GM18907 (cell line): ENCODE data around the gene C19orf33.
A peak's percentile ranks its signal among the peaks of the same experiment; 100 is the strongest.
"Not testable (repeated sequence)": the region's sequence is repeated elsewhere in the genome, so short reads cannot be mapped to it uniquely, and the experiment has no call there.

Experiments used
- ATAC-seq: cut with Tn5 transposase; IDR thresholded peaks from one replicate; pipeline ENCODE4 v1.9.1; 2021; ENCODE audit warnings: mild to moderate bottlenecking, moderate library complexity; ENCODE audit not compliant: unreplicated experiment

Gene C19orf33

DNA sequence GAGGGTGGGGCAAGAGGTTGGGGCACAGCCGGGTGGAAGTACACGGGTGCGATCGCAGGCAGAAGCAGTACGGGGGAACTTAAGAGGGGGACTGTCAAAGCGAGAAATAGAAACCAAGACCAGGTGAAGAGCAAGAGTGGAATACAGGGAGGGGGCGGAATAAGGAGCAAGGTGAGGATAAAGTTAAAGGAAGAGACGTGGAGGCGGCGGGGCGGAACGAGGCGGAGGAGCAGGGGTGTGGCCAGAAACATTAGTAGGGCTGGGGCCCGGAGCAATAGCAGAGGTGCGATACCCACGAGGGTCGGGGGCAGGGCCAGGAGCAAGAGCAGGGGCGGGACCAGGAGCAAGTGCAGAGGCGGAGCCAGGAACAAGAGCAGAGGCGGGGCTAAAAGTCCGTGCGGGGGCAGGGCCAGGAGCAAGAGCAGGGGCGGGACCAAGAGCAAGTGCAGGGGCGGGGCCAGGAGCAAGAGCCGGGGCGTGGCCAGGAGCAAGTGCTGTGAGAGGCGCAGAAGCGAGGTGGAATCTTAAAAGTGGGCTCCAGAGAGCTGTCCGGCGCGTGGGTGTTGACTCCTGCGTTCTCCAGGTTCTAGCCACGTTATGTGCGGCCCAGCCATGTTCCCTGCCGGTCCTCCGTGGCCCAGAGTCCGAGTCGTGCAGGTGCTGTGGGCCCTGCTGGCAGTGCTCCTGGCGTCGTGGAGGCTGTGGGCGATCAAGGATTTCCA is 32.7 kb downstream of the C19orf33 start:
- peak; percentile 50 for ATAC-seq

DNA sequence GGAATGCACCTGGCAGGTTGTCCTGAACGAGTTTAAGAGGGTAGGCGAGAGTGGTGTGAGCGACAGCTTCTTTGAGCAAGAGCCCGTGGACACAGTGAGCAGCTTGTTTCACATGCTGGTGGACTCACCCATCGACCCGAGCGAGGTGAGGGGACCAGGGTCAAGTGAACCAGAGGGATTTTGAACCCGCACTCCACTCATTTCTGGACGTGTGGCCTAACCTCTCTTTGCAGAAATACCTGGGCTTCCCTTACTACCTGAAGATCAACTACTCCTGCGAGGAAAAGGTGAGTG is 33.3 kb downstream of the C19orf33 start:
- no peak for ATAC-seq

DNA sequence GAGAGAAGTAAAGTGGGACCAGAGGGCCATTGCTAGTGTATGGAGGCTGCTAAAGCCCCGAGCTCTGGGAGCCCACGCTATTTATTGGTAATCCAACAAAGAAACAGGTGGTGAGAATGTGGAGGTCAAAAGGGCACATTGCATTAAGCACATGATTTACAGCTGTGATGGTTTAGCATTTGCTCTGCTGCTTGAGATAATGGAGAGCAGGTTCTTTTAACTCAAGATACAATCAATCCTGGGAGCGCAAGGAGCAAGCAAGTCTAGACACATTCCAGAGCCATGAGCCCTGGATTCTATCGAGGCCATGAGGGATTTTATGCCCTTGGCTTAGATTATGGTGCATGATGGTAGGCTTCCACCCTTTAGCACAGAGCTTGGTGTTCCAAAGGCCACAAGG is 35.0 kb downstream of the C19orf33 start:
- ATAC-seq, result not testable (repeated sequence)

DNA sequence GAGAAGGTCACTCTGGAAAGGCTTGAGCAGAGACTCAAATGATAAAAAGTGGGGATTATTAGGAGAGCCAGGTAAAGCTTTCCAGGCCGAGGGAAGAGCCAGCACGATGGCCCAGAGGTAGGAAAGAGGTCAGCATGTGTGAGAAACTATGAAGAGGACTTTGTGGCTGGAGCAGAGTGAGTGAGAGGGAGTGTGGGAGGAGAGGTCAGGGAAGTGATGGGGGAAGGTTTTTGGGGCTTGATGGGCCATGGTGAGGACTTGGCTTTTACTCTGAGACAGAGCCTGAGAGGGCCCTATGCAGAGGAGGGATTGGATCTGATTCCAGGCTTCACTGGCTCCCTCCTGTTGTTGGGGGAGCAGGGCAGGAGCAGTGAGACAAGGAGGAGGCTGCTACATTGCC is 36.9 kb downstream of the C19orf33 start:
- no peak for ATAC-seq

DNA sequence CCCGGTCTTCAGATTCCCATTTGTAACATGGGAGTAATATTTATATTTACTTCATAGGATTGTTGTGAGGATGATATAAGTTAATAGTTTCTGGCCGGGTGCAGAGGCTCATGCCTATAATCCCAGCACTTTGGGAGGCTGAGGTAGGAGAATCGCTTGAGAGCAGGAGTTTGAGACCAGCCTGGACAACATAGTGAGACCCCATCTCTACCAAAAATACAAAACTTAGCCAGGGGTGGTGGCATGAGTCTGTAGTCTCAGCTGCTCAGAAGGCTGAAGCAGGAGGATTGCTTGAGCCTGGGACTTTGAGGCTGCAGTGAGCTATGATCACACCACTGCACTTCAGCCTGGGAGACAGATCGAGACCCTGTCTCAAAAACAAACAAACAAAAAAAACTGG is 42.8 kb downstream of the C19orf33 start:
- ATAC-seq, result no peak

- no peak for ATAC-seq
Observed at GRCh38 chr19:38350883-38351282, 46.8 kb downstream of the C19orf33 start.

- no peak for ATAC-seq
Observed at GRCh38 chr19:38351865-38352395, 47.9 kb downstream of the C19orf33 start.

DNA sequence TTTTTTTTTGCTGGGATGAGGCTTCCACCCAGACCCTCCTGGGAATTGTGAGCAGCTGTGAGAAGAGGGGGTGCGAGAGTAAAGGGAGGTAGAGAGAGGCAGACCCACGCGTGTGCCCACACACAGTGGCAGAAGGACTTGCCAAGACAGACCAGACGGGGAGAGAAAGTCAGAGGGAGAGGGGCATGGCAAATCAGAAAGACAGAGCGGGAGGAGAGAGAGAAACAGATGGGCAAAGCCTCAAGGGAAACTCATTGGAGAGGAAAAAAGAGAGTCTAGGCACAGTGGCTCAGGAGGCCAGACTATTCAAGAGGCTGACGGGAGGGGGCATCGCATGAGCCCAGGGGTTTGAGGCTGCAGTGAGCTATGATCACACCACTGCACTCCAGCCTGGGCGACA is 48.6 kb downstream of the C19orf33 start:
- no peak for ATAC-seq
